HepG2 (cell line): ENCODE measurements around the gene JAG1. TPM values are rescaled to one million over a fixed set of nuclear protein-coding genes. Genes with fewer than 3 reads are reported as not detected.

Source experiments
- HBP1 ChIP-seq: IDR thresholded peaks from 2 replicates; pipeline ENCODE4 v1.6.1; 2016; ENCODE audit warnings: low read depth, control low read depth
- NFIC ChIP-seq: IDR thresholded peaks from 2 replicates; pipeline ENCODE4 v1.6.1; 2012; ENCODE audit warnings: mild to moderate bottlenecking, low read length, inconsistent platforms
- SIX4 ChIP-seq: sonication (generic); formaldehyde crosslinking; IDR thresholded peaks from 2 replicates; pipeline ENCODE4 v1.4.0; 2020; ENCODE audit warnings: missing genetic modification reagents
- ZBTB34 ChIP-seq: sonication (generic); formaldehyde crosslinking; IDR thresholded peaks from 2 replicates; pipeline ENCODE4 v1.8.0; 2022; ENCODE audit warnings: mild to moderate bottlenecking, missing genetic modification reagents
- polyA plus RNA-seq, 8 experiments: library from polyadenylated mRNA; depleted of rRNA in 3 of 8; stranded (reverse) in 7 of 8; unstranded in 1 of 8; fragments of >200 nt; fragmentation: Illumina TruSeq in 4 of 8; extraction: Trizol in 4 of 8; gene quantifications; 2 replicates each; pipeline versions ENCODE4 v1.2.1 to v1.2.3, GENCODE V29; 2011 to 2016; ENCODE audit warnings: low read depth in 4 of 8, missing spikeins in 1 of 8, mixed read lengths in 1 of 8; ENCODE audit not compliant: insufficient read depth in 1 of 8
- total RNA-seq, 5 experiments: library from RNA; depleted of rRNA; stranded (reverse); fragments of >200 nt; fragmentation: Illumina TruSeq; extraction: Trizol; gene quantifications; 2 replicates each; pipeline ENCODE4 v1.2.3, GENCODE V29; 2016; ENCODE audit warnings: low read depth in 1 of 5
- TF ChIP-seq, protein P1 (sequence below), 2 experiments: sonication (generic) in 1 of 2; formaldehyde crosslinking in 1 of 2; IDR thresholded peaks; 2 replicates each; pipeline versions ENCODE4 v1.4.0 to v1.6.1; 2016 to 2020; ENCODE audit warnings: borderline replicate concordance in 1 of 2, low read depth in 1 of 2, mild to moderate bottlenecking in 1 of 2, missing genetic modification reagents in 1 of 2

JAG1 gene
- total and polyA plus RNA-seq, 2 of the 13 experiments (the other 11 are each of a cell fraction or from before 2014, with no cell fraction given), result 47.1 to 56.3 TPM

GRCh38 chr20:10719740-10720385 is 46.1 kb upstream of the JAG1 start (continued):
- TF ChIP-seq, protein P1, sequence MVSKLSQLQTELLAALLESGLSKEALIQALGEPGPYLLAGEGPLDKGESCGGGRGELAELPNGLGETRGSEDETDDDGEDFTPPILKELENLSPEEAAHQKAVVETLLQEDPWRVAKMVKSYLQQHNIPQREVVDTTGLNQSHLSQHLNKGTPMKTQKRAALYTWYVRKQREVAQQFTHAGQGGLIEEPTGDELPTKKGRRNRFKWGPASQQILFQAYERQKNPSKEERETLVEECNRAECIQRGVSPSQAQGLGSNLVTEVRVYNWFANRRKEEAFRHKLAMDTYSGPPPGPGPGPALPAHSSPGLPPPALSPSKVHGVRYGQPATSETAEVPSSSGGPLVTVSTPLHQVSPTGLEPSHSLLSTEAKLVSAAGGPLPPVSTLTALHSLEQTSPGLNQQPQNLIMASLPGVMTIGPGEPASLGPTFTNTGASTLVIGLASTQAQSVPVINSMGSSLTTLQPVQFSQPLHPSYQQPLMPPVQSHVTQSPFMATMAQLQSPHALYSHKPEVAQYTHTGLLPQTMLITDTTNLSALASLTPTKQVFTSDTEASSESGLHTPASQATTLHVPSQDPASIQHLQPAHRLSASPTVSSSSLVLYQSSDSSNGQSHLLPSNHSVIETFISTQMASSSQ (IDR thresholded peaks at IDR 0.05; ENCODE audit: low read depth), result no peak
- TF ChIP-seq, protein P1 (CRISPR knock-in tag; IDR thresholded peaks at IDR 0.05; ENCODE audit: borderline replicate concordance), result no peak
- TF ChIP-seq HBP1 (CRISPR knock-in tag), result no peak
- TF ChIP-seq NFIC, result no peak
- TF ChIP-seq SIX4, result 0 out of 2 replicates have a peak, but pooled peaks have one; percentile 32
- TF ChIP-seq ZBTB34 (CRISPR knock-in tag), result no peak
